ENCODE results near the gene GRAMD4.

GRAMD4 gene

DNA sequence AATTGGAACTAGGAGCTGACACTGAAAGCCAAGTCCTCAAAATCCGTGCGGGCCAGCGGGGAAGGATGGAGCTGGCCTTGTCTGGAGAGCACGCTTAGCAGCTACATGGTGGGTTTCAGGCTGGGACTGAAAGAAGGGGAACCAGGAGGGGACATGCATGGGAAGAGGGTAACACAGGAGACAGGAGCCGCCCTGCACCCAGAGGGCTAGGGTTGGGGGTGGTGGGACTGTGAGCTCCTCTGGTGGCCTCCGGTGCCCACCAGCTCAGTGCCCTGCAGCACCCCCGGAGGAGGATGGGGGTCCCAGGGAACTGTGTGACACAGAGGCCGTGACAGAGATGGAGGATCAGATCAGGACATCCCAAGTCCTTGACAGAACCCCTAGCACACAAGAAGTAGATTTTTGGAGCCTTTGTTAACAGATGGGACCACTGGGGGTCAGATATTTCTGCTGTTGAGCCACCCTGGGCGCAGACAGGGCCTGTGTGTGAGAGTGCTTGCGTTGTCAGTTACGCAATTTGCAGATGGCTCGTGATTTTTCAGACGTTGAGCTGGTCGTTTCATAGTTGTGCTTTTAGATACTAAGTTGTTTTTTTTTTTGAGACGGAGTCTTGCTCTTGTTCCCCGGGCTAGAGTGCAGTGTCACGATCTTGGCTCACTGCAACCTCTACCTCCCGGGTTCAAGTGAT lies 21.3 kb upstream of the GRAMD4 start:
- no peak for DNase-seq (ENCODE audit: low spot score)

DNA sequence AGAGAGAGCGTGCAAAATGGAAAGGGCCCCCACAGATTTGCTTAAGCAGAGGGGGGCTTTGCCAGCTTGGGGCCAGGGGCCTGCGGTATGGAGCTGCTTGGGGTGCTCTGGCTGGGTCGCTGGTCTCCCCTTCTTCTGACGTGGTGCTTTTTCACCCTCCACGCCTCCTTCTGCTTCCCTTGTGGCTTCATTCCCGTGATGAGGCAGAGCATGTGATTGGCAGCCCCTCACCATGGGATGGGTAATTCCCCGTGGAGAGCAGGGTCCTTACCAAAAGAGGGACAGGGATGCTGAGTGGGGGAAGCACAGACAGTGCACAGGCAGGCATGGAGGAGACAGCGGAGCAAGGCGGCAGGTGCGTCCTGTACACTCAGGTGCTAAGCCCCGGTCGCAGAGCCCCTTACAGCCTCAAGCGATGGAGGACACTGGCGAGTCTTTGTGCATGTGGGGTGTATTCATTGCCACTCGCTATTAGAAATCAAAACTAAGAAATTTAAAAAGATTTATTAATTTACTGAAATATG lies 19.9 kb upstream of the GRAMD4 start:
- no peak for DNase-seq (ENCODE audit: low spot score)

DNA sequence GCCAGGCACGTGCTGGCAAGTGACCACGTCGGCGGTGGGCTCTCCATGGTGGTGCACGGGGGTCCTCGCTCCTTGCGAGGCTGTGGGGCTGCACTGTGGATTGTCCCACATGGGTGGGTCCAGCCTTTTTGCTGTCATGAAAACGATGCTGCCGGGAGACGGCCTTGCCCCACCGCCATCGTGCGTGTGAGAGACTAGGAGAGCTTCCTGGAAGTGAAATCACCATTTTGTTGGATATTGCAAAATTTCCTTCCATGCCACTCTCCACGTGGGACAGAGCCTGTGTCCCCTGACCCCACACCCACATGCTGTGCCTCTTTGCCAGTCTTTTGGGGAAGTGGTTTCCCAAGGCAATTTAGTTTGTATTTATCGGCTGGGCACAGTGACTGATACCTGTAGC lies 18.2 kb upstream of the GRAMD4 start:
- DNase-seq (ENCODE audit: low spot score) = no peak

DNA sequence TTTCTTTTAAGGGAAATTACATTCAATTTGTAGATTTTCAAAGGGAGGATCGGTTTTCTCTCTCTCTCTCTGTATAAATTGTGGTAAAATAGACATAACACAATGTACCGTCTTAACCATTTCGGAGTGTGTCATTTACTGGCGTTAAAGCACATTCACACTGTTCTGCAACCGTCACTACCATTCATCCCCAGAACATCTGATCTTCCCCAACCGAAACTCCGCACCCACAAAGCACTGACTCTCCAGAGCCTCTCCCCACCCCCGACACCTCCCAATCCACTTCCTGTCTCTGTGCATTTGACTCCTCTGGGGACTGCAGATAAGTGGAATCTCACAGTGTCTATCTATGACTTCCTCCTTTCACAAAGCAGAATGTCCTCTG lies 15.9 kb upstream of the GRAMD4 start:
- peak; percentile 75 for DNase-seq (ENCODE audit: low spot score)

DNA sequence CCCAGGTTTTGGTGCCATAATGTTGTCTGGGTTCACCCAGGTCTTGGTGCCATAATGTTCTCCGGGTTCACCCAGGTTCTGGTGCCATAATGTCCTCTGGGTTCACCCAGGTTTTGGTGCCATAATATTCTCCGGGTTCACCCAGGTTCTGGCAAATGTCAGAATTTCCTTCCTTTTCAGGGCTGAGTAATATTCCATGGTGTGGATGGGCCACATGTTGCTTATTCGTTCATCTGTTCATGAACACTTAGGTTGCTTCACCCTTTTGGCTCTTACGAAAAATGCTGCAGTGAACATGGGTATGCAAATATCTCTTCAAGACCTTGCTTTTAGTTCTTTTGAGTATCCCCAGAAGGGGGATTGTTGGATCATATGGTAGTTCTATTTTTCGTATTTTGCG lies 15.1 kb upstream of the GRAMD4 start:
- no peak for DNase-seq (ENCODE audit: low spot score)

DNA sequence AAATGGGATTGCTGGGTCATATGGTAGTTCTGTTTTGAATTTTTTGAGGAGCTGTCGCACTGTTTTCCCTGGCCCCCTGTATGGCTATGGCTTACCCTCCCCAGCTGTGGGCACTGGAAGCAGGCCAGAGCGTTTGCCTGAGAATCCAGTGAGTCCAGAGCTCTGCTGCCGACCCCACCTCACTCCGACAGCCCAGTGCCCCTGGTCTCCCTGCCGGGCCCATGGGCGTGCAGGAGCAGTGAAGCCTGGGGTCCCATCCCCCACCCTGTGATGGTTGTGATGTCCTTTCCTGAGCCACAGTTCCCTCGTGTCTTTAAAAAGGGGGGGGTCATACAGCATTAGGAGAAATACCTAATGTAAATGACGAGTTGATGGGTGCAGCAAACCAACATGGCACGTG lies 13.3 kb upstream of the GRAMD4 start:
- DNase-seq (ENCODE audit: low spot score) = no peak

DNA sequence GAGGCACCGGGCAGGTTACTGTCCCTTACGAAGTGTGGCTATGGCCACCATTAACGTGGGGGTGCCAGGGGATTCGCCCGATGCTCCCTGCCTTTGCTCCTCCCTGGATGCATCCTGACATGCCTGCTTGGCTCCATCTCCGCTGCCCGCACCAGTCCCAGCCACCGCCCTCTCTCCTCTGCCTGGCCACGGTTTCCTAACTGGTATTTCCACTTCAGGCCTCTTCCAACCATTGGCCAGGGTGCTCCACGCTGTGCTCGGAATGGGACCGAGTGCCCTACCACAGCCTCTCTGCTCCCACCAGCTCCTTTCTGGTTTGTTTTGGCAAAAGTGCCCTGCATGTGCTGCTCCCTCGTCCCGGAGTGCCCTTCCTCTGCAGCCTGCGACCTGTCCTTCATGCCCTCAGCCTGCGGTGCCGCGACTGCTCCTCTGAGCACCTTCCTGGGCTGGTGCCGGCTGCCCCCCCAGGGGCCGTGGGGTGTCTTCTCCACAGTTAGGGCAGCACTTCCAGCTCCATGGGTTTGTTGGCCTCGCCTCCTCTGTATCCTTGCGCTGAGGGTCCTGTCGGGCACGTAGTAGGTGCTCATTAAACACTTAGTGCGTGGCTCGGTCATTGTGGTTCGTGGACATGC lies 12.6 kb upstream of the GRAMD4 start:
- DNase-seq (ENCODE audit: low spot score) = no peak

DNA sequence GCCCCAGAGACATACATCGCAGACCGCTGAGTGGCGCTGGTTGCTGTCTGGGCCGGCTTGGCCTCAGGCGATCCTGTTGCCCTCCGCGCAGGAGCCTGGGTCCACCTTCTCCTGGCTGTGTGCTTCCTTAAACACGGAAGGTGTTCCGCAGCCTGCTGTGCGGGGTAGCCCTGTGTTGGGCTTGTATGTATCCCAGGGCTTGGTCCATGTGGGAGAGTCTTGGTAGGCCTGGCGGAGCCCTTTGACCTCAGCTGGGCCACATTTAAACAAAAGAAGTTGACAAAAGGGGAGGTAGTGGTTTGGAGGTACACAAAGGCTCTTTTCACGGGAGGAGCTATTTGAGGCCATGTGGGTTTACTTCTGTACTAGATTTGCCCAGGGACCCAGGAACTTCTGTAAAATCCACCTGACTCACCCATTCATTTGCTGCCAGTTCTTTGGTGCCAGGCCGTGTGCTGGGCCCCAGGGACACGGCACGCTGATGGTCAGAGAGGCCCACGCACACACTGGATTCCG lies 11.0 kb upstream of the GRAMD4 start:
- DNase-seq (ENCODE audit: low spot score) = no peak

DNA sequence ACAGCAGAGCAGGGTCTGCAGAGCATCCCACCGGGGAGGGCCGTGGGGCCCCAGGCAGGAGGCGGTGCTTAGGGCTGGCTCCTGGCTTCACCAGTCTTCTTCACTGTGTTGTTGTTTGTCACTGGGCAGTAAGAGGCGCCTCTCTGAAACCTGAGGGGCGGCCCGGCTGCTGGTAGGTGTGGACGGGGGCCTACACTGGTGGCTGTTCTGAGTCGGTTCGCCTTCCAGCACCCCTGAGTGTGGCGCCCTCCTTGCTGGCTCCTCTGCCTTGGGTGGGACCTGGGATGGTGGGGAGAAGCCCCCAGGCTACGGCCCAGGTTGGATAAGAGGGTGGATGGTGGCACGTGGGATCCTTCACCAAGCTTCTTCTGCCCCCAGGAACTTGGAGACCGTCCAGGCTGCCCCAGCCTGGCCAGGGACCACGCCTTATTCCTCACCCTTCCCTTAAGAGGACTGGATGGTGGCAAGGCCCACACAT lies 10.4 kb upstream of the GRAMD4 start:
- no peak for DNase-seq (ENCODE audit: low spot score)

DNA sequence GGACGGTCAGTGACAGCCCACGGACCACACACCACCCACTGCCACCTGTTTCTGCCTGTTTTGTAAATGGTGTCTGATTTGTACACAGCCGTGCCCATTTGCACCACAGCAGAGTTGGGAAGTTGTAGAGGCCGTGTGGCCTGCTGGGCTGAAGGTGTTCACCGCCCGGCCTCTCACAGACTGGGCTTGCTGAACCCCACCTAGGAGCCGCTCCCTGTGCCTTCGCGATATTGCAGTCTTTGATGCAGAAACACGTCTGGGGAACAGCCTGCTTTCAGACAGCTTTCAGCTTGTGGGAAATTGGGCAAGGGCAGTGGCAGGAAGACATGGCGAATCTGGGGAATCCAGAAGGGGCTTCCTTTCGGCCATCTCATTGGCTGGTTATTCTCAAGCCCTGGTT lies 9.8 kb upstream of the GRAMD4 start:
- DNase-seq (ENCODE audit: low spot score) = no peak

DNA sequence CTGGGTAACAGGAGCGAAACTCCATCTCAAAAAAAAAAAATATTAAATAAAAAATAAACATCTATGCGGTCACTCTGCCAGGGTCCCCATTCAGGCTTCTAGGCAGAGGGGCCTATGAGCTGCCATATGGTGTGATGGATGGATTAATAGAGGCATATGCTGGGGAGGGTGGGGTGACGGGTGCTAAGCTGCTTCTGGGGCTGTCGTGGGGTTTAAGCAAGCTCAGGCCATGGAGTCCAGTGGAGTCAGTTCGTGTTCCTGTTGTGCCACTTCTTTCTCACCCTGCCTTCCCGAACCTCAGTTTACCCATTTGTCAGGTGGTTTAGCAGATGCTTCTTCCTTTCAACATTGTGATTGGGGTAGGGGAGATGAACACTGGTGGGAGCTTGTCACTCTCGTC lies 9.0 kb upstream of the GRAMD4 start:
- no peak for DNase-seq (ENCODE audit: low spot score)

DNA sequence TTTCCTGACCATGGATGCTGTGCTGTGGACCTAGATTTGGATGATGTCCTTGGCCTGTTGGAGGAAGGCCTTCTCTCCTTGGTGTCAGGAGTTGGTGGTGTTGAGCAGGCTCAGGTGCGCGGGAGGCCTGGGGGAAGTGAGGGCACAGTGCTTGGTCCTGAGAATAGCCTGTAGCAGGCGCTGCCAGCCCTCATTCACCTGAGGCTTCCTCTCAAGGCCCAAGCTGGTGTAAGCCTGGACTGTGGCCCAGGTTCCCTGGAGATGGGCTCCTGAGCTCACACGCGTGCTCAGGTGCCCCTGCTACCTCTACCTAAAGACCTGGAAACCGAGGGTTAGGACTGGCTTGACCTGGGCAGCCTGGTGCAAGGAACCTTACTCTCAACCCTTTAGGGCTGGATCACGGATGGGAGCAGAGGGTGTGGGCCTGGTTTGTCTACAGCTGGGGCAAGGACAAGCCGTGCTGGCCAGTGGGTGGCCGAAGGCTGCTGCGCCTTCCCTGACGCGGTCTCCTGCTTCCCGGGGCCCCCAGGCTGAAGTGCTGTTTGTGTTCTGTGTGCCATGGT lies 7.8 kb upstream of the GRAMD4 start:
- no peak for DNase-seq (ENCODE audit: low spot score)

DNA sequence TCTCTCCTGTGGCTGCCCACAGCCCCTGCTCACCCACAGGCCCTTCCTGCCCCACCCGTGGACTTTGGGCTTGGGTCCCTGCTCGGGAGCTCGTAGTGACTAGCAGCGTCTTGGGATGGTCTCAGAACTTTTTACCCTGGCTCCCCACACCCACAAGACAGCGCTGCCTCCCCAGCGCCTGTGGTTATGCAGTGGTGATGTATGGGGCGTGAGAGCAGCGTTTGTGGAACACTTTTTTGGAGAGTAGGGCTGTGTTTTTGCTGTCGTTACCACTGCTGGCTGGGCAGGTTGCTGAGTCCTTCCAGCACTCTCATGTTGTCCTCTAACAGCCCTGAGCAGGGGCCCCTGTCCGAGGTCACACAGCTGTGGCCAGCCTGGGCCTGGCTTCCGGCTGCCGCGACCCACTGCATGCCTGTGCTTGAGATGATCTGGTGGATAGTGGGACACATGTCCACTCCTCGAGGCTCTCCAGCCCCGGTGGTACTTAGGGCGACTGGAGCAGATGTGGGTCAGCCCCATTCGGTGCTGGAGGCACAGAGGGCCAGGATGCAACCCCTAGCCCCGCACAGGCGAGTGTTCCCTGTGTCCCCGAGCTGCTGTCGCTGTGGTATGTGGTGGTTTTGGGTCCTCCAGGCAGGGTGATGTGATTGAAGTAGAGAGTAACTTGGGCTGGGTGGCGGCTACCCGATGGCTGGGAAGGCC lies 7.1 kb upstream of the GRAMD4 start:
- no peak for DNase-seq (ENCODE audit: low spot score)

DNA sequence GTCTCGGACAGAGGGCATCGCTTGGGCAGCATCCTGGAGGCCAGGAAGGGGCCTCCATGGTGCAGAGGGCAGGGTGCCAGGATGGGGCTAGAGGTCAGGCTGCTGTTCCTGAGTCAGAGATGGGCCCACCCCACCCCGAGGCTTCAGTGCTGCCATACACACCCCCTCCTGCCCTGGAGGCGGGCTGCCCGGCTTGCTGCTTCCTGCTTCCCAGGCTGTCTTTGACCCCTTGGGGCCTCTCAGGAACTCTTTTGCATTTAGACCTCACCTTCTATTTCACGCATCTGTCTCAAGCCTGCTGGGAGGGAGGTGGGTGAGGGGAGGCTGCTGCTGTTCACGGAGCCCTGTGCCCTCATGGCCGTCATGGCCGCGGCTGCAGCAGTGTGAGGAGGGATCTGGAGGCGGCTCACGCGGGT lies 6.6 kb upstream of the GRAMD4 start:
- no peak for DNase-seq (ENCODE audit: low spot score)

DNA sequence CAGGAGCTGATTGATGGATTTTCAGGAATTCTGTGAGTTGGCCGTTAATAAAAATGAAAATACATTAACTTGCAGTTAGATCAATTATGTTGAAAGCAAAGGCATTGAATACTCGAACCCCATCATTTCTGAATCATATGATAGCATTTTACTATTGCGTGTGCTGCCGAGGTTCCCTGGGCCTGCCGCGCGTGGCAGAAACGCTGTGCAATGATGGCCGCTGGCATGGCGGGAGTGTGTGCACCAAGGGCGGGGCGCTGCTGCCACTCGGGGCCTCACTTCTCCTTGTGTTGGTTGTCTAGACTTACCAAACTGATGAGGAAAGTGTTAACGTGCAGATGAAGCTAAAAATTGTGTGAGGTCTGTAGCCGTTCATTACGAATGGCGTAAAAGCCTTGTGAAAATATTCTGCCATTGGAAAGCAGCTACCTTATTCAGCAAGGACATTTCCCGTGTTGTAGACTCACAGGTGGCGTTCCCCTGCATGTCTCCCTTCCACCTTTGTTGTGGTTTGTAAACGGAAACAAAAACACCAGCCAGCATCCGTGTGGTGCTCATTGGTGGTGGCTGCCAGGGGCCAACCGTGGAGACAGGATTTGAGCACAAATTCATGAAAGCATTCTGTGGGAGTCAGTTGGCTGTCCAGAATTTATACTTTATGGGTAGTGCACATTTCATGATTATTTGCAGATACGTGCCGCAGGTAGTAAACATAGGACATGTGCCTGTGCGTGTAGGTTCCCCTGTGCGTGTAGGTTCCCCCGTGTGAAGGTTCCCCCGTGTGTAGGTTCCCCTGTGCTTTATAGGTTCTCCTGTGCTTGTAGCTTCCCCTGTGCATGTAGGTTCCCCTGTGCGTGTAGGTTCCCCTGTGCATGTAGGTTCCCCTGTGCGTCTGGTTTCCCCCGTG lies 5.9 kb upstream of the GRAMD4 start:
- DNase-seq (ENCODE audit: low spot score) = no peak

DNA sequence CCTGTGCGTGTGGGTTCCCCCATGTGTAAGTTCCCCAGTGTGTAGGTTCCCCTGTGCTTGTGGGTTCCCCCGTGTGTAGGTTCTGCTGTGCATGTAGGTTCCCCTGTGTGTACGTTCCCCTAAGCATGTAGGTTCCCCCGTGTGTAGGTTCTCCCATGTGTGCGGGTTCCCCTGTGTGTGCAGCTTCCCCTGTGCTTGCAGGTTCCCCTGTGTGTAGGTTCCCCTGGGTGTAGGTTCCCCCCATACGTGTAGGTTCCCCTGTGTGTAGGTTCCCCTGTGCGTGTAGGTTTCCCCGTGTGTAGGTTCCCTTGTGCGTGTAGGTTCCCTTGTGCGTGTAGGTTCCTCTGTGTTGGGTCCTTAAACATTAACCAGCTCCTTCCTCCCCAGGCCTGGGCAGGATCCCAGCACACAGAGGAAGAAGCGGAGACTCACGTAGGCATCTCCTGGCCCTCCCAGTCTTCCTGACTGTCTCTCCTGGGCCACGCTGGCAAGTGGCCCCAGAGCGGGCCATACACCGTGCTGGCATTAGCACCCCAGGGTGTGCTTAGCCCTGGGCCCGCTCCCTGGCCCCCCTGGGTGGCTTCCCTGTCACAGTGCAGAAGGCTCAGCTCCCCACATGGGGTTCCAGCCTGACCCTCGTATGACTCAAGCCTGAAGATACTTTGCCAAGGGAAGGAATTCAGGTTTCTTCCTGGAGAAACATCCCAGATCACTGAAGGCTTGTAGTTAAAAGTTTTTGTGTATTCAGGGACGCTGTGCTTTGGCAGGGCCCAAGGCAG lies 2.8 kb upstream of the GRAMD4 start:
- DNase-seq (ENCODE audit: low spot score) = no peak

DNA sequence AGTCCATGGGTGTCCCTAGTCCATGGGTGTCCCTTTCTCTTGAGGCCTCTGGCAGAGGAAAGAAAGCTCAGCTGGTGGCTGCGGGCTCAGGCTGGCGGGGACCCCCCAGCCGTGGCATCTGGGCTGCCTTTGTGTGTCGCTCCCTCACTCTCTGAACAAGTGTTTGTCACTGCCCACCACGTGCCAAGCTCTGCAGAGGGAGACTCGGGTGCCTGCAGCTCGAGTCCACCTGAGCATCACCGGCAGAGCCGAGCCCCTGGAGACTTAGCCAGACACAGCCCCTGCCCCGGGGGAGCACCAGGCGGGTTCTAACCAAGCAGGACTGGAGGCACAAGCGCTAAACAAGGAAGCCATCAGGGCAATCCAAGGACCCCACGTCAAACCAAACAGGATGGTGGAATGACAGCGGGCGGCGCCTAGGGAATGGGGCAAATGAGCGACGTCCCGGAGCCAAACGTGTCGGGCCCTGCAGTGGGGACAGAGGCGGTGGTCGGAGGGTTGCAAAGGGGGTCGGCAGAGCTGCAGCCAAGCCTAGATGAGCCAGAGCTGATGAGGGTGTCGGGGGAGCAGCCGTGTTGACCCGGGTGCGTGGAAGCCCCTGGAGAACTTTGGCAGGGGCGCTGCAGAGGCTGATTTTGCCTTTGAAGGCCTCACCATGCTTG lies 2.1 kb upstream of the GRAMD4 start:
- DNase-seq (ENCODE audit: low spot score) = no peak

DNA sequence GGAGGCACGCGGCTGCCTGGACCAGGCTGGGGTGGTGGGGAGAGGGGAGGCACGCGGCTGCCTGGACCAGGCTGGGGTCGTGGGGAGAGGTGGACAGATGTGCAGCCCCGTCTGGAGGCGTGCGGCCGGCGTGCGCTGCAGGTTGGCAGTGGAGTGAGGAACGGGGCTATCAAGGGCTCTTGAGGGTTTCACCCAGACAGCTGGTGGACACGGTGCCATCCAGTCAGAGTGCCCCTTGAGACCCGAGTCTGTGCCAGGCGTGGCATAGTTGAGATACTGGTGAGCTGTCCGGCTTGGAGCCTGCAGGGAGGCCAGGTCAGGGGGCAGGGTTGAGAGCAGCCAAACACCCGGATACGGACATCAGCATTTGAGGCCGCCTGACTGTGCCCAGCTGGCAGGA lies 1.5 kb upstream of the GRAMD4 start:
- no peak for DNase-seq (ENCODE audit: low spot score)

DNA sequence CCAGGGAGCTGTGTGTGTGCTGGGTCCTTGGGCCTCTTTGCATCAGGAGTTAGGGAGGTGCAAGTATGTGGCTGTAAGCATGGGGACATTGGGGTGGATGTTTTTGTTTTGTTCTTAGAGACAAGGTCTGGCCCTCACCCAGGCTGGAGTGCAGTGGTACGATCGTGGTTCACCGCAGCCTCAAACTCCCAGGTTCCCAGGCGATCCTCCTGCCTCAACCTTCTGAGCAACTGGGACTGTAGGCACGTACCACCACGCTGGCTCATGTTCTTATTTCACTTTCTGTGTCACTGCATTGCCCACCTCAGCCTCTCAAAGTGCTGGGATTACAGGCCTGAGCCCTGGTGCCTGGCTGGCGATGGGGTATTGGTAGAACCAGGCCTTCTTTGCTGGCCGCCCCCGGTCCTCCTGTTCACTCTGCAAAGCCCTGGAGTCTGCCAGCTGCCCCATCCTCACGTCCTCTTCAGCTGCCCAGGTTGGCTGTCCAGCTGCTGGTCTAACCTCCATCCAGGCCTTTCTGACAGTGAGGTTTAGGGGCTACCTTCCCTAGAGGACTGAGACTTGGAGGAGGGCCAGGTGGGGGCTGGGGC lies 851 bp upstream of the GRAMD4 start:
- DNase-seq (ENCODE audit: low spot score) = no peak
